GM12892 (cell line): ENCODE data around the gene MIOS. TPM values are rescaled to one million over a fixed set of nuclear protein-coding genes. Genes with fewer than 3 reads are reported as not detected.

Source experiments
- DNase-seq: peaks from one replicate; pipeline ENCODE4 v3.0.0; 2011; ENCODE audit not compliant: insufficient read length
- FAIRE-seq: peaks from 2 replicates; lab custom pipeline; 2011; peaks lifted over from hg19 to GRCh38; lab: Jason Lieb, UNC
- POLR2A ChIP-seq: IDR thresholded peaks from 2 replicates; pipeline ENCODE4 v1.6.1; 2011; ENCODE audit warnings: low read depth, low read length, control low read depth
- POLR2AphosphoS5 ChIP-seq: IDR thresholded peaks from 2 replicates; pipeline ENCODE4 v1.6.1; 2011; ENCODE audit warnings: low read depth, low read length, control low read depth
- TAF1 ChIP-seq: IDR thresholded peaks from 2 replicates; pipeline ENCODE4 v1.6.1; 2011; ENCODE audit warnings: low read depth, mild to moderate bottlenecking, control low read depth, low read length, borderline replicate concordance
- polyA plus RNA-seq: library from polyadenylated mRNA; unstranded; fragments of >200 nt; gene quantifications from one replicate; pipeline ENCODE4 v1.2.1, GENCODE V29; 2012; ENCODE audit warnings: missing spikeins, inconsistent platforms; ENCODE audit not compliant: missing spikeins

The MIOS gene
- polyA plus RNA-seq: 46.3 TPM

DNA sequence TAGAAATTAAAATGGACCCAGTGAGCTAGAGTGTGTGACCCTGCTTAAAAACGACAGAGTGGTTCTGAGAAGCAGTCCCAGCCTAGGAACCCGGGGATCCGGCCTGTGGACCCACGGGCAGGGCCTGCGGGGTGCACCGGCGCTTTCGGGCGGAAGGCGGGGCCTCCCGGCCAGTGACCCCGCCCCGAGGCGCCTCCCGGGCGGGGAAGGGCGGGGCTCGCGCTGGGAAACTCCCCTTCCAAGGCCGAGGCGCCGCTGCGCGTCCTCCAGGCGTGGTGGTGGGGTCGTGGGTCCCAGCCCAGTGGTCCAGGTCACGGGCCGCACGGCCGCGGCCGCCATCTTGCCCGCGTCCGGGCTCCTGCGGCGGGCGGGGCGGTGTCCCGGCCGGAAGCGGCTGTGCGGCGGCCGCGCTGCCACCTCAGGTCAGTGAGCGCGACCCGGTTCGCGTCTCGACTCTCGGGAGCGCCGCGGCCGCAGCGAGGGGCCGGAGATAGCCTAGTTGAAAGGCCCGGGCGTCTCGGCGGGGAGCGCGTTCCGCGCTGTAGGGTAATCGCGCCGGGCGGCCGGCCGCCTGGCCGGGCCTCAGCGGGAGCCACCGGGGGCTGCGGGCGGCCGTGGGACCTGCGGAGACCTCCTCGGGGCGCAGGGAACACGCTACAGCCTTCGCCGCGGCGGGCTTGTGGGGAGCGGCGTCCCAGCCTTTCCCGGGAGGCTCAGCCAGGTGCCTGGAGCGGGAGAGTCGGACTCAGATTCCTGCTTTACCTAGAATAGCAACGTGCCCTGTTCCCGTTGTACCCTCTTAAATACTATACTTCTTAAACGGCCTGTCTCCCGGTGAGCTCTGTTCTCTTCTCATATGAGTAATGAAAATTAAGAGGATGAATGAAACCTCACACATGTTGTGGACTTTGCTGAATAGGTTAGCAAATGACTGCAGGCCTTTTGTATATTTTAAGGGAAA is at the start of gene MIOS:
Gene MIOS, plus strand, starts transcription at position 234 of the 961 bp plus-strand sequence. CDS start 5,592 bp downstream, outside the sequence.
- TF ChIP-seq POLR2AphosphoS5: peak; percentile 51; the same call in 1 of the 2 replicates
- peak; percentile 92 for TF ChIP-seq POLR2A
- peak; percentile 73; the same call in 1 of the 2 replicates for TF ChIP-seq TAF1
- DNase-seq (peak; percentile 81), FAIRE-seq (peak; percentile 95)

DNA sequence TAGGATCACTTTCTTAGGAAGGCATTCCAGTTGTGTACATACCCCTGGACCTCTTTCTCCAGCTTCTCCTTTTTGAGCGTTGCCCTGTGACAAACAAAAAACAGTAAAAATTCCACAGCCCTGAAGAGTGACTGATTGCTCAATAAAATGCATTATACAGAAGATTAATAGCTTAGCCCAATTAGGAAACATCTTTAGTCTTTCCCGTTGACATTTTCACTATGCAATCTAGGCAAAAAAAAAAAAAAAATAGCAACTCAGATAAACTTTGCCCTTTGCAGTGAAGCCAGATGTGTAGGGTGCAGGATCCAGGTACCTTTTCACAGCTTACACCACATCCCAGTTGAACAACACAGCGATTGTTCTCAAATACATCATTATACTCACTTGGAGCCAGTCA is 48.9 kb upstream of the MIOS start:
- no peak for TF ChIP-seq POLR2A
- no peak for TF ChIP-seq TAF1
- no peak for TF ChIP-seq POLR2AphosphoS5
- no peak for DNase-seq
- FAIRE-seq: no peak

DNA sequence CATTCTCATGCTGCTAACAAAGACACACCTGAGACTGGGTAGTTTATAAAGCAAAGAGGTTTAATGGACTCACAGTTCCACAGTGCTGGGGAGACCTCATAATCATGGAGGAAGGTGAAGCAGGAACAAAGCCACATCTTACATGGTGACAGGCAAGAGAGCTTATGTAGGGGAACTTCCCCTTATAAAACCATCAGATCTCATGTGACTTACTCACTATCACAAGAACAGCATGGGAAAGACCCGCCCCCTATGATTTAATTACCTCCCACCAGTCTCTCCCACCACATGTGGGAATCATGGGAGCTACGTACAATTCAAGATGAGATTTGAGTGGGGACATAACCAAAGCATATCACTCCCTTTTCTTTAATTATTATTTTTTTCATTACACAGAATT is 47.6 kb upstream of the MIOS start:
- DNase-seq: no peak
- no peak for FAIRE-seq
- no peak for TF ChIP-seq POLR2A
- no peak for TF ChIP-seq POLR2AphosphoS5
- TF ChIP-seq TAF1: no peak

DNA sequence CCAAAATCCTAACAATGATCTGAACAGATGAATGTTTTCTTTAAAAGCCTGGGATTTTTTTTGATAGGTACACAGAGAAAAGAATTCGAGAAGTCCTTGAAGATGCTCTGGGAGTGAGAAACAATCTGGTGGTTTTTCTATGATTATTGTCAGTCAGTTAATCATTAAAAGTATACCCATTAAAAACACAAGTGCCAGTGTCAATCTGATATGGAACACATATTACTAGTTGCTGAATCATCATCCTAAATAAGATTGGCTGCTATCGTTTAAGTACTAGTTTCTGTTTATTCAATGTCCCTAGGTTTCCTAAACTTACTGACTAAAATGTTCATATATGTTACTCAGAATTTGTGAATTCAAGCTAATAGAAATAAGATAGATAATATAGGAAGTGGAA is 47.2 kb upstream of the MIOS start:
- FAIRE-seq (no peak), DNase-seq (no peak)
- no peak for TF ChIP-seq TAF1
- TF ChIP-seq POLR2AphosphoS5: no peak
- TF ChIP-seq POLR2A: no peak

DNA sequence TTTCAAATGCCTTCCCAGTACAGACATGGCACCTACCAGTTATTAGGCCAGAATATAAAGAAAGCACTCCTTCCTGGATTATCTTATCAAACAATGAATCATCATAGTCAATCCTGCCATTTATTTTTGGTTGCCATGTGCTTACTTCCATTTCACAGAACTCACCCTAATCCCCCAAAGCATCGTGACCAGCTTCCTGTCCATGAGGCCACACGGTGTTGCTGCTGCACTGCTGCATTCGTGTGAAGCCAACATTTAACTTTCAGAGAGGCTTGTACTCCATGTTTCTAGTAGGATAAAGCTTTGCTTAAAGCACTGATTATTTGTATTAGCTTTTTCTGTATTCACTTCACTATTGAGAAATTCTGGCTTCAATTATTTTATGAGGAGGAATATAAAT is 45.4 kb upstream of the MIOS start:
- no peak for FAIRE-seq
- DNase-seq: no peak
- TF ChIP-seq POLR2AphosphoS5 (no peak), TAF1 (no peak), POLR2A (no peak)

DNA sequence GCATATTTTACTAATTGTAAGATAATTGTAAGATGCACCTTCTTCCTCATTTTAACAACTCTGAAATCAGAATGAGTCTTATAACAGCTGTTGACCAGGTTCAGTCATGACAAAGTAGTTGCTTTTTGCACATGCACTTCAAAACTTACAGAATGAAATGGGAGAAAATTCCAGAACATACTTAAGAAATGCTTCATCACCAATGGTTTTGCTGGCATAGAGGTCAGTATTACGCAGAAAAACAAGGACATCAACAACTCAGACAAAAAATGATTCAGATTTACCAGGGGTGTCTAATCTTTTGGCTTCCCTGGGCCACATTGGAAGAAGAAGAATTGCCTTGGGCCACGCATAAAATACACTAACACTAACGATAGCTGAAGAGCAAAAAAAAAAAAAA is 44.3 kb upstream of the MIOS start:
- TF ChIP-seq POLR2AphosphoS5: no peak
- TF ChIP-seq TAF1: no peak
- TF ChIP-seq POLR2A: no peak
- FAIRE-seq (no peak), DNase-seq (no peak)

DNA sequence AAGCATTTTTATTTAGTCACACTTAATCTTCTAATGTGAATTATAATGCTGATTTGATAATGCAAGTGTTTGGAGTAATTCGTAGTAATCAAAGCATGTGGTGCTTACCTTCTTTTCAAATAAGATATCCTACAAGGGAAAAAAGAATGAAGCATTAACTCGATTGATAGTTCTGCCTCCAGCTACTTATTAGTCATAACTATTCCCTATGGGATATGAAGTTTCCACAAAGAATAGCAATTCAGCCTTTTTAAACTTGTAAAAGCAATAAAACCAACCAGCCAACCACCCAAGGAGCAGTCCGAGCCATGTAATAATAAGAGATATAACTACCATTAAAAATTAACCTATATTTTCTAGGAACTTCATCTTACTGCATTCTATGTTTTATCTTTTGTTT is 42.6 kb upstream of the MIOS start:
- FAIRE-seq (no peak), DNase-seq (no peak)
- TF ChIP-seq TAF1: no peak
- TF ChIP-seq POLR2A: no peak
- TF ChIP-seq POLR2AphosphoS5: no peak

DNA sequence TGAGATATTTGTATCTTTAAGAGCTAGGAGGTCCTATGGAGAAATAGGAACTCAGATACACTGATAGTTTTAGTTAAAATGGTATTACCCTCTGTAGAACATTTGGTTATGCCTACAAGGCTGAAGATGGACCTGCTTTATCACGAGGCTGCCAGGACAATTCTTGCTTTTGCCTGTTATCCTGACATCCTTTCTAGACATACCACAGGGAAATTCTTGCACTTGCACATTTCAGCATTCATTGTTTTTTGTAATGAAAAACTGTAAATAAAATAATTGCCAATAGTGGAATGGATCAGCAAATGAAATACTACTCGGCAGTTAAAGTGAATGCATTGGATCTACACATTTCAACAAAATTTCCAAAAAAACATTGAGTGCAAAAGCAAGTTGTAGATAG is 40.7 kb upstream of the MIOS start:
- no peak for TF ChIP-seq POLR2AphosphoS5
- TF ChIP-seq POLR2A: no peak
- TF ChIP-seq TAF1: no peak

DNA sequence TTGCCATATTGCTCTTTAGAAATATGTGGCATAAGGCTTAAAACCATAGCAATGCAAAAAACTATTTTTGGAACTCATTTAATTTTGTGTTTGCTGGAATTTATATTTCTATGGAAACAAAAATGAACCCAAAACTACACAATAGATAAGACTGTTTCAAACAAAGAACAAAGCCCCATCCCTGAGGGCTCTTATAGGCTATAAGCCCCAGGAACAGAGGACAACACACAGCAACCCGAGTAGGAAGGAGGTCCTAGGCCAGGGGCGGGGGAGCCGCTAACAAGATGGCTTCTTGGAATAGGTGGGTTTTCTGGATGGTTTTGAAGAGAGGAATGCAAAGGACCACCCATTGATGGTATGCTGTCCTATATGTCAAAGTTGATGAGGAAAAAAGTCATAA is 39.6 kb upstream of the MIOS start:
- DNase-seq (no peak), FAIRE-seq (no peak)
- TF ChIP-seq TAF1 (no peak), POLR2A (no peak), POLR2AphosphoS5 (no peak)

More for the DNA sequence above, 40.7 kb upstream of the MIOS start:
- DNase-seq (no peak), FAIRE-seq (no peak)

DNA sequence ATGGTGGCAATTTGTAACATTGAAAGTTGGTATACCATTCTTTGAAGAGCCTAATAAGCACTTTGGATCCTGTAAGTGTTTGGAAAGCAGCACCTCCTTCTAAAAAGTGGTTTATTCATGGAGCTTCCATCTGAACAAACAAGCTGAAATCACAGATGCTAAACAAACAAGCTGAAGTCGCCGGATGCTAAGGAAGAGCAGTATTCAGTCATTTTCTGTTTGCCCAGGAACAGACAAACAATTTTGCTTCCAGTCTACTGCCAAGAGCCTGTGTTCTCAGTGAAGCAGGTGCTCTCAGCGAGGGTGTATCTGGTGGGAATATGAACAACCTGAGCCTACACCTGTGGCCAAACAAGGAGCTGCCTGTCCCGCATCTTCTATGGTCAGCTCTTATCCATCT is 37.4 kb upstream of the MIOS start:
- DNase-seq (no peak), FAIRE-seq (no peak)
- no peak for TF ChIP-seq POLR2A

DNA sequence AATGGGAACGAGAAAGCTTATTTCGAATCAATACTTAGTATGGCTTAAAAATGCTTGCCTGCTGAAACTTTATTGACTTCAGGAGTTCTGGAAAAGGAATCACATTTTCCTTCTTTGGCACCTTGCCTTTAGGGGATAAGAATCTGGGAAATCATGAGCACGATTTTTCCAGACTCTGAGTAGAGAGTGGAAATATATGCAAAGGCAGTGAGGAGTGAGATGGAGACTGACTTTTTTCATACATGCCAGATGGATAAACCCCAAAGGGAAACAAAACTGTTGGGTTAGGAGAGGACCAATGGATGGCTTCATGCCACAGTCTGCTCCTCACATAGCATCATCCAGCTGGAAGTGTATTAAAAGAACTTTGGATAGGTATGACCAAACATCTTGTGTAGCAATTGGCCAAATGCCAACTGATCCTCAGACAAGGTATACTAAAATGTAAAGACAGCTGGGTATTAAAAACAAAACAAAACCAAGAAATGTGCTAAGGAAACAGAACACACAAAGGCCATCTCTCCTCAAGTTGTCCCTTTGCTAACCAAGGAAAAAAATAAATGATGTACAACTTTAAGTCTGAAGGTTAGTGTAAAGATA is 32.8 kb upstream of the MIOS start:
- no peak for TF ChIP-seq POLR2AphosphoS5
- no peak for TF ChIP-seq TAF1
- TF ChIP-seq POLR2A: no peak
- DNase-seq: no peak
- FAIRE-seq: no peak

DNA sequence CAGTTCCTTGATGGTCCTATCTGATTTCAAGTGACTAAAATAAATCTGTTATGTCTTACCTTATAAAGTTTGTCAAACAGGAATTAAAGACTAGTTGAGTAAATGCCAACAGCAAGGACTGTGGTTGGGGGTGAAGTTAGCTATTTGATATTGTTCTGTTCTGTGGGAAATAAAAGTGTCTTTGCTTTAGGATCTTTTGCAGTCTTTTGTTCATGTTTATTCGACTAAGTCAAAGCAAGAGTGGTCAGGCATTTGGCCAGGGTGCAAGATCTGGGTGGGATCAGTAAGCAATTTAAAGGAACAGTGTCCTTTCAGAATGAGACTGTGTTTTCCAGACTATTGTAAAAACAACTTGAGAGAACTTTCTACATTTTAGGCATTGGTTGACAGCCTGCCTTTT is 31.0 kb upstream of the MIOS start, which contains the start of gene COL28A1:
Gene COL28A1, minus strand, starts transcription at position 183 of the 400 bp plus-strand sequence. CDS start 2,998 bp downstream, outside the sequence.
- no peak for DNase-seq
- no peak for FAIRE-seq
- TF ChIP-seq POLR2AphosphoS5: no peak
- TF ChIP-seq POLR2A: no peak
- TF ChIP-seq TAF1: no peak

DNA sequence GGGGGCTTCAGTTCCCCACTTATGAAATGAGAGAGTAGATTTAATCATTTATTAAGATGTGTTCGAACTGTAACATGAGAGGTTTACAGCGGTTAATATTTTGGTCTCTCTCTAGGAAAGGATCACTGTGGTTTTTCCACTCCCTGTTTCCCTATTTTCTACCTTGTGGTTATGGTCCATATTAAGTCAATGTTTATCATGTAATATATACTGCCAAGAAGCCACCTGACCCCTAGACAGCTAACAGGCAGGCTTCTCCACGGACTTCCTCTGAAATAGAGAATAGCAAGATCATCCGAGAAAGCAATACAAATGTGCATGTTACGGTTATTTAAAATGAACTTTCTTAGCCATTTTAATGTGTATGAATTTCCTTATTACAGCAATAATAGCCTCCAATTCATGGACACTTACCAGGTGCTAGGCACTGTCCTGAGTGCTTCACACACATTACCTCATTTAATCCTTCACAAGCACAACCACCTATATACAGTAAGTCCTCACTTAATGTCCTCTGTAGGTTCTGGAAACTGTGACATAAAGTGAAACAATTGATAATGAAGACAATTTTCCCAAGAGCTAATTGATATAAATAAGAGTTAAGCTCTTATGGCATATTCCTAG is 30.2 kb upstream of the MIOS start:
- no peak for FAIRE-seq
- DNase-seq: no peak

More for the DNA sequence above, 30.2 kb upstream of the MIOS start:
- TF ChIP-seq POLR2A (no peak), POLR2AphosphoS5 (no peak), TAF1 (no peak)
